Transverse colon (tissue), 4 donors: ENCODE data around the gene SERPINB1. TPM values are rescaled to one million over a fixed set of nuclear protein-coding genes. Genes with fewer than 3 reads are reported as not detected.

Experiments used
- DNase-seq: peaks from one replicate; pipeline ENCODE4 v3.0.0-alpha.2; 2019
- H3K27ac ChIP-seq, 4 donors: fragments of 200-600 bp; sonication (generic); 2 replicates each; pipeline ENCODE4 v1.5.1; 2016 to 2018; ENCODE audit warnings: inconsistent platforms in 4 of 4
- H3K27me3 ChIP-seq: fragments of 200-600 bp; sonication (generic); 2 replicates; pipeline ENCODE4 v1.5.1; 2017; ENCODE audit warnings: inconsistent platforms
- H3K36me3 ChIP-seq, 4 donors: fragments of 200-600 bp; sonication (generic); 2 replicates each; pipeline ENCODE4 v1.5.1; 2017 to 2019; ENCODE audit warnings: inconsistent platforms in 4 of 4
- H3K4me1 ChIP-seq, 4 donors: fragments of 200-600 bp; sonication (generic); 2 replicates each; pipeline ENCODE4 v1.5.1; 2017 to 2020; ENCODE audit warnings: inconsistent platforms in 4 of 4
- H3K4me3 ChIP-seq, 4 donors: fragments of 200-600 bp; sonication (generic); 1 replicate in 1 of 4; 2 replicates in 3 of 4; pipeline versions ENCODE4 v1.5.1 to v1.6.1; 2017 to 2019; ENCODE audit warnings: inconsistent platforms in 4 of 4
- H3K9me3 ChIP-seq, 2 donors: fragments of 200-600 bp; sonication (generic); 2 replicates each; pipeline ENCODE4 v1.5.1; 2017 to 2019; ENCODE audit warnings: inconsistent platforms in 2 of 2
- EP300 ChIP-seq: sonication (generic); formaldehyde crosslinking; IDR thresholded peaks from one replicate; pipeline ENCODE4 v1.6.1; 2017; ENCODE audit warnings: antibody characterized with exemption, low read depth
- POLR2A ChIP-seq: fragments of 450-650 bp; IDR thresholded peaks from one replicate; pipeline ENCODE4 v1.6.1; 2016; ENCODE audit warnings: antibody characterized with exemption, mild to moderate bottlenecking, moderate library complexity
- POLR2AphosphoS5 ChIP-seq, 3 donors: sonication (generic); formaldehyde crosslinking; IDR thresholded peaks; one replicate each; pipeline ENCODE4 v1.6.1; 2016; ENCODE audit warnings: antibody characterized with exemption in 3 of 3
- WGBS, 2 donors: methylation state at CpG; one replicate each; pipeline ENCODE4 v1.1.5; 2018; ENCODE audit warnings: low coverage in 1 of 2; 5-methylcytosine and 5-hydroxymethylcytosine counted together
- in situ Hi-C, 4 donors: fragments of 200-750 bp; cut with MboI; loops; one replicate each; pipeline versions ENCODE4 v1.15.0 to v1.15.1; 2017; ENCODE audit warnings: low sequenced_read_pairs in 3 of 4, low pct_ligation_motif_present in 1 of 4, low pct_unique_long_range_greater_than_20kb in 1 of 4
- intact Hi-C: fragments of 100-400 bp; cut with DNase I; formaldehyde crosslinking; loops from one replicate; pipeline ENCODE4 v1.15.1; 2023; ENCODE audit warnings: low total_unique reads
- total RNA-seq, 4 donors: library from RNA; depleted of rRNA; stranded (reverse); fragments of >200 nt; gene quantifications; one replicate each; pipeline ENCODE4 v1.1.0, GENCODE V29; 2016
- TF ChIP-seq, protein P1 (sequence below), 5 experiments: fragments of 200-600 bp in 3 of 5; fragments of 450-650 bp in 2 of 5; sonication (generic) in 3 of 5; IDR thresholded peaks; 1 replicate in 2 of 5; 2 replicates in 3 of 5; pipeline ENCODE4 v1.5.1; 2016 to 2017; ENCODE audit warnings: antibody characterized with exemption in 5 of 5, inconsistent platforms in 3 of 5, mild to moderate bottlenecking in 2 of 5, moderate library complexity in 1 of 5

The SERPINB1 gene
- total RNA-seq, 4 donors from 2014 or later: 22.3 to 140 (median 88.4) TPM

DNA sequence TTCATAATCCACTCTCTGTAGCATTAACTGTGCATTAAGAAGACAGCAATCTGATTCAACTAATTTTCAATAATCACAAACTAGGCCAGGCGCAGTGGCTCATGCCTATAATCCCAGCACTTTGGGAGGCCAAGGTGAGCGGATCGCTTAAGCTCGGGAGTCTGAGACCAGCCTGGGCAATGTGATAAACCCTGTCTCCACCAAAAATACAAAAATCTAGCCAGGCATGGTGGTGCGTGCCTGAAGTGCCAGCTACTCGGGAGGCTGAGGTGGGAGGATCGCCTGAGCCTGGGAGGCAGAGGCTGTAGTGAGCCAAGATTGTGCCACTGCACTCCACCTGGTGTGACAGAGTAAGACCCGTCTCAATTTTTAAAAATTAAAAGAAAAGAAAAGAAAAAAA, 32.0 kb upstream of the SERPINB1 start:
- WGBS, 2 donors: 96 to 98% methylated on average over 8 of the region's 8 CpGs
- Histone ChIP-seq H3K4me3 (no peak overlapping the region), H3K36me3 (no peaks in the 10 kb centered on the region), H3K27ac (no peak overlapping the region), H3K9me3 (no peaks in the 10 kb centered on the region), H3K4me1 (peaks cover 10 to 27% (median 25%) of the 10 kb centered on the region in 4 donors), H3K27me3 (no peaks in the 10 kb centered on the region)
- intact Hi-C loops (no loop called here), in situ Hi-C loops (no loop called here)
- no peak for DNase-seq
- no peak for TF ChIP-seq POLR2AphosphoS5 (IDR thresholded peaks at IDR 0.05)
- TF ChIP-seq POLR2A: no peak
- TF ChIP-seq EP300: no peak
- TF ChIP-seq, protein P1, sequence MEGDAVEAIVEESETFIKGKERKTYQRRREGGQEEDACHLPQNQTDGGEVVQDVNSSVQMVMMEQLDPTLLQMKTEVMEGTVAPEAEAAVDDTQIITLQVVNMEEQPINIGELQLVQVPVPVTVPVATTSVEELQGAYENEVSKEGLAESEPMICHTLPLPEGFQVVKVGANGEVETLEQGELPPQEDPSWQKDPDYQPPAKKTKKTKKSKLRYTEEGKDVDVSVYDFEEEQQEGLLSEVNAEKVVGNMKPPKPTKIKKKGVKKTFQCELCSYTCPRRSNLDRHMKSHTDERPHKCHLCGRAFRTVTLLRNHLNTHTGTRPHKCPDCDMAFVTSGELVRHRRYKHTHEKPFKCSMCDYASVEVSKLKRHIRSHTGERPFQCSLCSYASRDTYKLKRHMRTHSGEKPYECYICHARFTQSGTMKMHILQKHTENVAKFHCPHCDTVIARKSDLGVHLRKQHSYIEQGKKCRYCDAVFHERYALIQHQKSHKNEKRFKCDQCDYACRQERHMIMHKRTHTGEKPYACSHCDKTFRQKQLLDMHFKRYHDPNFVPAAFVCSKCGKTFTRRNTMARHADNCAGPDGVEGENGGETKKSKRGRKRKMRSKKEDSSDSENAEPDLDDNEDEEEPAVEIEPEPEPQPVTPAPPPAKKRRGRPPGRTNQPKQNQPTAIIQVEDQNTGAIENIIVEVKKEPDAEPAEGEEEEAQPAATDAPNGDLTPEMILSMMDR (IDR thresholded peaks at IDR 0.05): no peak

DNA sequence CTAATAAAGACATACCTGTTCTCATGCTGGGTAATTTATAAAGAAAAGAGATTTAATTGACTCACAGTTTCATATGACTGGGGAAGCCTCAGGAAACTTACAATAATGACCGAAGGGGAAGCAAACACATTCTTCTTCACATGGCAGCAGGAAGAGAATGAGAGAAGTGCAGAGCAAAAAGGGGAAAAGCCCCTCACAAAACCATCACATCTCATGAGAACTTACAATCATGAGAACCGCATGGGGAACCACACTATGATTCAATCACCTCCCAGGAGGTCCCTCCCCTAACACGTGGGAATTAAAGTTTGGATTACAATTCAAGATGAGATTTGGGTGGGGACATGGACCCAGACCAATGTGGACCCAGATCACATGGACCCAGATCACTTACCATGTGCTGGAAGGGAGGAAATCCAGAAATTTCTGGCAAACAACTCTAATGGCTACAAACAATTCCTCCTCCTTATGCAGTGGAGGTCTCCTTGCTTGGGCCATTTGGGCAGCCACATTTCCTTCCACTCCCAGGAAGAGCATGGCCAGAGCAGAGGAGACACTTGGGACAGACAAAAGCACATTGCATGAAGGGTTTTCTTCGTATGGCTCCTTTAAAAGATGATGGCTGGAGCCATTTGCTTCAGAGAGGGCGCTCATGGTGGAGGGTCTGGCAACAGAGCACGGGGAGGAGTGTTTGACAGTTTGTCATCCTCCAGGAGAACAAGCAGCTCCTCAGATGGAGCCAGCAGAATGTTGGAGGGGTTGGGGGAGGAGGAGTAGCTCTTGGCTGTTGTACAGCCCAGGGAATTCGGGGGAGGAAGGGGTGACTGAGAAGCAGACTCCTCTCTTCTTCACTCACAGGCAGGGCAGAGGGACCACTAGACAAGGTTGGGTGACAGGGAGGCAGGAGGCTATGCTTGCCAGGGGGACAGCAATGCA, 31.0 kb upstream of the SERPINB1 start:
- in situ Hi-C loops (no loop called here), intact Hi-C loops (no loop called here)
- Histone ChIP-seq H3K4me1 (peaks cover 10 to 26% (median 21%) of the 10 kb centered on the region in 4 donors), H3K27ac (no peak overlapping the region), H3K4me3 (no peak overlapping the region), H3K27me3 (no peaks in the 10 kb centered on the region), H3K36me3 (no peaks in the 10 kb centered on the region), H3K9me3 (no peaks in the 10 kb centered on the region)
- WGBS, 2 donors: 33 to 72% methylated on average over 7 of the region's 7 CpGs
- DNase-seq: no peak
- TF ChIP-seq, protein P1 (IDR thresholded peaks at IDR 0.05): no peak
- TF ChIP-seq POLR2AphosphoS5 (IDR thresholded peaks at IDR 0.05): no peak
- TF ChIP-seq EP300: no peak
- no peak for TF ChIP-seq POLR2A

DNA sequence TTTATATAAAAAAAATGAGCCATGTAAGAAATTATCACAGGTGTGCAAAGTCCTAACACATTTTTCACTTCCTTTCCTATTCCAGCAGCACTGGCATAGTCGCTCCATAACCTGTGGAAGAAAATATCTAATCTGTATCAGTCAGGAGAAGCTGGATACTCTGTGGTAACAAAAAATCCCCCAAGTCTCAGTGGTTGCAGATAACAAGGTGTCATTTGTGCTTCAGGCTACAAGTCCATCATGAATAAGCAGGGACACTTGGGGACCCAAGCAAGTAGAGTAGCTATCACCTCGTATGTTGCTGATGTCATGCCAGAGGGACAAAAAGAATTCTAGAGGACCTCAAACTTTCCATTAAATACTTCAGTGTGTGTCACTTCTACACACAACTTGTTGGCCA, 30.3 kb upstream of the SERPINB1 start:
- DNase-seq: no peak
- Histone ChIP-seq H3K4me3 (no peak overlapping the region), H3K4me1 (peaks cover 4 to 20% (median 15%) of the 10 kb centered on the region in 4 donors), H3K27ac (no peak overlapping the region), H3K9me3 (no peaks in the 10 kb centered on the region), H3K27me3 (no peaks in the 10 kb centered on the region), H3K36me3 (no peaks in the 10 kb centered on the region)
- intact Hi-C loops: no loop called here
- in situ Hi-C loops: no loop called here
- WGBS, 2 donors: 91% methylated on average over 2 of the region's 2 CpGs; no CpG with 5 or more reads in 1 of the 2 donors
- no peak for TF ChIP-seq POLR2AphosphoS5 (IDR thresholded peaks at IDR 0.05)
- TF ChIP-seq EP300: no peak
- TF ChIP-seq POLR2A: no peak
- TF ChIP-seq, protein P1 (IDR thresholded peaks at IDR 0.05): no peak

DNA sequence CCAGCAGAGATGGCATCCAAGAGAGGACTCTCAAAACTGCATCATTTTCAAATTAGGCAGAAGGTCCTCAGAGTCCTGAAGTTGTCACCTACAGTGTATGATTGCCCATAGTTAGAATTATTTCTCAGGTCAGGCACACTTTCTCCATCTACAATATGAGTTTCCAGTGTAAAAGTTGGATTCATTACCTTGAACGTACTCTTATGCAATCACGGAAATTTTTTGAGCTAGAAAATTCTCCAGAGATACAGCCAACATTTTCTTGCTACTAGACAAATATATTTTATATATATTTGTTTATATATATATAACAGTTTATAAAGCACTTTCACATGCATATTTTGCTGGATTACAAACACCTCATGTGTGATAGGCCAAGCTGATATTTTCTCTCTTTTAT, 29.4 kb upstream of the SERPINB1 start:
- H3K27me3 ChIP-seq: no peaks in the 10 kb centered on the region
- no peak for DNase-seq
- H3K9me3 ChIP-seq: no peaks in the 10 kb centered on the region
- in situ Hi-C loops (no loop called here), intact Hi-C loops (no loop called here)
- H3K27ac ChIP-seq: no peak overlapping the region
- TF ChIP-seq, protein P1 (IDR thresholded peaks at IDR 0.05): no peak
- TF ChIP-seq POLR2A (no peak), EP300 (no peak), POLR2AphosphoS5 (IDR thresholded peaks at IDR 0.05) (no peak)
- H3K4me3 ChIP-seq: no peak overlapping the region
- 89 to 90% methylated on average over 2 of the region's 2 CpGs for WGBS, 2 donors
- no peaks in the 10 kb centered on the region for H3K36me3 ChIP-seq
- H3K4me1 ChIP-seq: peaks cover under 1 to 11% (median 8%) of the 10 kb centered on the region in 4 donors
